HCT116 (cell line): ENCODE results near the gene KRT14. TPM values are rescaled to one million over a fixed set of nuclear protein-coding genes. Genes with fewer than 3 reads are reported as not detected.

ENCODE experiments used
- ATAC-seq: fragments of 200-7000 bp; cut with Tn5 transposase; 2 replicates; pipeline ENCODE4 v1.9.1; 2020; ENCODE audit warnings: mild to moderate bottlenecking, moderate library complexity
- BruUV-seq: library from RNA; stranded (reverse); fragments of 400-500 nt; replicated peaks from 2 replicates; lab custom pipeline; 2021; lab: Mats Ljungman, UMichigan
- CTCF ChIA-PET: fragments of 300-600 bp; sonication (Branson Sonifier 250); formaldehyde crosslinking; loops from one replicate; lab custom pipeline; 2021; ENCODE audit warnings: antibody characterized with exemption; lab: Charles Lee
- POLR2A ChIA-PET: fragments of 300-600, 350-600 bp; sonication (Branson Sonifier 250); formaldehyde crosslinking; loops from one replicate; lab custom pipeline; 2021; ENCODE audit warnings: antibody characterized with exemption; lab: Charles Lee
- RAD21 ChIA-PET, 2 experiments: fragments of 300-600 bp; sonication (Branson Sonifier 250); formaldehyde crosslinking; loops; one replicate each; lab custom pipeline; 2023; ENCODE audit warnings: low total read pairs in 2 of 2; ENCODE audit not compliant: uncharacterized antibody in 2 of 2, unreplicated experiment in 2 of 2, low non-redundant PET in 1 of 2; lab: Charles Lee
- DNase-seq: peaks from one replicate; pipeline ENCODE4 v3.0.0-alpha.2; 2010; ENCODE audit warnings: low read depth, low spot score
- H2AFZ ChIP-seq: fragments of 200-600 bp; shearing (Covaris generic), sonication (generic); 2 replicates; pipeline ENCODE4 v1.6.1; 2017; ENCODE audit warnings: low read depth, mixed run types, mixed read lengths, antibody characterized with exemption, low read length; ENCODE audit not compliant: poor library complexity, severe bottlenecking
- H3K27ac ChIP-seq: 2 replicates; pipeline ENCODE4 v1.5.1; 2012; ENCODE audit warnings: low read depth, low read length
- H3K27me3 ChIP-seq: fragments of 200-600 bp; sonication (generic); 2 replicates; pipeline ENCODE4 v1.6.1; 2016; ENCODE audit warnings: mixed run types, low read length, mixed read lengths; ENCODE audit not compliant: insufficient read depth
- H3K36me3 ChIP-seq, 2 experiments: fragments of 200-500 bp in 1 of 2; fragments of 200-600 bp in 1 of 2; sonication (Bioruptor generic) in 1 of 2; sonication (generic) in 1 of 2; 2 replicates each; pipeline versions ENCODE4 v1.5.1 to v1.6.1; 2014 to 2016; ENCODE audit warnings: low read length in 2 of 2, inconsistent platforms in 1 of 2, mixed read lengths in 1 of 2, mixed run types in 1 of 2; ENCODE audit not compliant: insufficient read depth in 2 of 2, control insufficient read depth in 1 of 2
- H3K4me1 ChIP-seq, 2 experiments: fragments of 200-600 bp in 1 of 2; sonication (generic) in 1 of 2; 2 replicates each; pipeline versions ENCODE4 v1.5.1 to v1.6.1; 2012 to 2017; ENCODE audit warnings: low read length in 2 of 2, inconsistent platforms in 1 of 2, mild to moderate bottlenecking in 1 of 2, mixed read lengths in 1 of 2, mixed run types in 1 of 2, moderate library complexity in 1 of 2; ENCODE audit not compliant: insufficient read depth in 2 of 2, control insufficient read depth in 1 of 2
- H3K4me2 ChIP-seq: fragments of 200-600 bp; sonication (generic); 2 replicates; pipeline ENCODE4 v1.6.1; 2017; ENCODE audit warnings: mixed run types, low read length, mixed read lengths
- H3K4me3 ChIP-seq, 2 experiments: fragments of 200-600 bp in 1 of 2; sonication (generic) in 1 of 2; replicated peaks in 1 of 2; 2 replicates each; pipeline ENCODE4 v1.5.1; 2011 to 2016; ENCODE audit warnings: low read length in 2 of 2, control low read depth in 1 of 2, low read depth in 1 of 2, mild to moderate bottlenecking in 1 of 2, mixed read lengths in 1 of 2, mixed run types in 1 of 2
- H3K79me2 ChIP-seq: fragments of 200-600 bp; sonication (generic); 2 replicates; pipeline ENCODE4 v1.6.1; 2017; ENCODE audit warnings: mild to moderate bottlenecking, mixed run types, low read length, moderate library complexity, mixed read lengths; ENCODE audit not compliant: insufficient read depth
- H3K9ac ChIP-seq: fragments of 200-600 bp; sonication (generic); 2 replicates; pipeline ENCODE4 v1.6.1; 2016; ENCODE audit warnings: low read length, mixed read lengths
- H3K9me2 ChIP-seq: fragments of 200-600 bp; sonication (generic), shearing (Covaris generic); 2 replicates; pipeline ENCODE4 v1.6.1; 2017; ENCODE audit warnings: mixed run types, mild to moderate bottlenecking, moderate library complexity; ENCODE audit not compliant: insufficient read depth
- H3K9me3 ChIP-seq, 2 experiments: fragments of 200-500 bp in 1 of 2; fragments of 200-600 bp in 1 of 2; sonication (Bioruptor generic) in 1 of 2; sonication (generic) in 1 of 2; 2 replicates each; pipeline ENCODE4 v1.6.1; 2014 to 2017; ENCODE audit warnings: low read length in 2 of 2, mixed read lengths in 2 of 2, inconsistent platforms in 1 of 2, low read depth in 1 of 2, mild to moderate bottlenecking in 1 of 2, mixed run types in 1 of 2, moderate library complexity in 1 of 2; ENCODE audit not compliant: control insufficient read depth in 1 of 2, insufficient read depth in 1 of 2
- H4K20me1 ChIP-seq: fragments of 200-600 bp; sonication (generic), shearing (Covaris generic); 2 replicates; pipeline ENCODE4 v1.6.1; 2017; ENCODE audit warnings: mixed run types, mild to moderate bottlenecking, moderate library complexity; ENCODE audit not compliant: insufficient read depth
- ATF3 ChIP-seq: IDR thresholded peaks from 2 replicates; pipeline ENCODE4 v1.6.1; 2012
- CBX3 ChIP-seq: IDR thresholded peaks from 2 replicates; pipeline ENCODE4 v1.6.1; 2012; ENCODE audit warnings: low read depth
- CEBPB ChIP-seq: IDR thresholded peaks from 2 replicates; pipeline ENCODE4 v1.6.1; 2012; ENCODE audit warnings: low read depth
- CTCF ChIP-seq, 3 experiments: fragments of 200-600 bp in 1 of 3; sonication (generic) in 1 of 3; IDR thresholded peaks in 2 of 3; conservative IDR thresholded peaks in 1 of 3; 2 replicates each; pipeline ENCODE4 v1.5.1; 2012 to 2017; ENCODE audit warnings: low read depth in 2 of 3, low read length in 2 of 3, antibody characterized with exemption in 1 of 3, borderline replicate concordance in 1 of 3, control low read depth in 1 of 3, mild to moderate bottlenecking in 1 of 3, mixed read lengths in 1 of 3, mixed run types in 1 of 3, moderate library complexity in 1 of 3; ENCODE audit not compliant: insufficient read depth in 1 of 3
- EGR1 ChIP-seq: IDR thresholded peaks from 2 replicates; pipeline ENCODE4 v1.6.1; 2012; ENCODE audit warnings: low read depth
- ELF1 ChIP-seq: IDR thresholded peaks from 2 replicates; pipeline ENCODE4 v1.6.1; 2012; ENCODE audit warnings: low read depth, borderline replicate concordance
- JUND ChIP-seq: IDR thresholded peaks from 2 replicates; pipeline ENCODE4 v1.6.1; 2012
- POLR2A ChIP-seq: IDR thresholded peaks from 2 replicates; pipeline ENCODE4 v1.7.0; 2011; ENCODE audit warnings: borderline replicate concordance; ENCODE audit not compliant: insufficient read depth, insufficient read length; ENCODE audit errors: extremely low read depth
- POLR2AphosphoS5 ChIP-seq: IDR thresholded peaks from 2 replicates; pipeline ENCODE4 v1.6.1; 2011; ENCODE audit warnings: mild to moderate bottlenecking, low read depth, low read length, moderate library complexity
- RAD21 ChIP-seq: IDR thresholded peaks from 2 replicates; pipeline ENCODE4 v1.6.1; 2012; ENCODE audit warnings: low read depth, mild to moderate bottlenecking
- SP1 ChIP-seq: IDR thresholded peaks from 2 replicates; pipeline ENCODE4 v1.6.1; 2012; ENCODE audit warnings: low read depth
- SRF ChIP-seq: IDR thresholded peaks from 2 replicates; pipeline ENCODE4 v1.6.1; 2012; ENCODE audit warnings: low read depth
- TCF7L2 ChIP-seq: IDR thresholded peaks from 2 replicates; pipeline ENCODE4 v1.7.0; 2011; ENCODE audit warnings: borderline replicate concordance, inconsistent platforms; ENCODE audit not compliant: insufficient read depth, insufficient read length; ENCODE audit errors: extremely low read depth
- YY1 ChIP-seq: IDR thresholded peaks from 2 replicates; pipeline ENCODE4 v1.6.1; 2011; ENCODE audit warnings: low read length, low read depth, moderate library complexity, mild to moderate bottlenecking; ENCODE audit not compliant: insufficient replicate concordance; ENCODE audit errors: extremely low read depth
- ZBTB33 ChIP-seq: IDR thresholded peaks from 2 replicates; pipeline ENCODE4 v1.6.1; 2011; ENCODE audit warnings: mild to moderate bottlenecking, low read length, moderate library complexity; ENCODE audit not compliant: insufficient replicate concordance; ENCODE audit errors: extremely low read depth
- ZFX ChIP-seq: fragments of 450-650 bp; IDR thresholded peaks from 2 replicates; pipeline ENCODE4 v1.6.1; 2017
- ZNF274 ChIP-seq: fragments of 200-500 bp; sonication (Bioruptor generic); IDR thresholded peaks from 2 replicates; pipeline ENCODE4 v1.6.1; 2014; ENCODE audit warnings: mild to moderate bottlenecking, low read depth, low read length, inconsistent platforms
- intact Hi-C: fragments of 100-400 bp; cut with micrococcal nuclease; formaldehyde crosslinking; loops from 2 replicates; pipeline ENCODE4 v1.10.0; 2022
- total RNA-seq: library from RNA; stranded (reverse); gene quantifications from one replicate; pipeline ENCODE4 v1.2.1, GENCODE V29; 2021; ENCODE audit not compliant: unreplicated experiment

Gene KRT14
- total RNA-seq, 1 experiment from 2014 or later, result not detected

- peaks cover under 1 to 8% of the 10 kb centered on the region in 2 experiments; a peak in 3 of 4 replicates for H3K4me1 ChIP-seq
- no peak for TF ChIP-seq CEBPB
- TF ChIP-seq YY1, result no peak
- no peak for TF ChIP-seq ZFX
- no peak for TF ChIP-seq SP1
- TF ChIP-seq ZNF274, result no peak
- TF ChIP-seq SRF, result no peak
- TF ChIP-seq POLR2A, result no peak
- TF ChIP-seq ELF1, result no peak
- no peak for TF ChIP-seq RAD21
- no peak for TF ChIP-seq POLR2AphosphoS5
- no peak for TF ChIP-seq ZBTB33
- TF ChIP-seq EGR1, result no peak
- no peak for TF ChIP-seq CTCF (IDR thresholded peaks at IDR 0.05 in 2 of 3, conservative IDR thresholded peaks at IDR 0.05 in 1 of 3; ENCODE audit: borderline replicate concordance in 1 of 3, insufficient read depth in 1 of 3, low read depth in 2 of 3, low read length in 2 of 3)
- no peak for TF ChIP-seq CBX3
- TF ChIP-seq ATF3, result no peak
- TF ChIP-seq JUND, result no peak
- TF ChIP-seq TCF7L2, result no peak
- H3K4me2 ChIP-seq, result no peak within 1 kb of the TSS
- no peaks in the 10 kb centered on the region for H3K27me3 ChIP-seq
- no peaks in the 10 kb centered on the region for H3K79me2 ChIP-seq
- RAD21 ChIA-PET, result interaction anchor here in 1 of 2 experiments (1.1 kb wide), 1 partner anchor 12 kb away, joined by 3 read pairs; no protein-coding TSS in a partner anchor
- no peak within 1 kb of the TSS for H3K27ac ChIP-seq
- no peaks in the 10 kb centered on the region for H3K9me2 ChIP-seq
- no peaks in the 10 kb centered on the region for H4K20me1 ChIP-seq
- no peak within 1 kb of the TSS for H3K9ac ChIP-seq
- DNase-seq (no peak), ATAC-seq (no peak)
- no peaks in the 10 kb centered on the region for H3K36me3 ChIP-seq
- no peak within 1 kb of the TSS for H3K4me3 ChIP-seq
- no TSS peak for BruUV-seq
- no peak within 1 kb of the TSS for H2AFZ ChIP-seq
- CTCF ChIA-PET, result interaction anchor here (1.0 to 1.5 kb wide), 2 partner anchors 7 to 22 kb away, joined by 3 to 4 read pairs; no protein-coding TSS in a partner anchor
- POLR2A ChIA-PET, result no interaction called here
- intact Hi-C loops, result no loop called here
- no peaks in the 10 kb centered on the region for H3K9me3 ChIP-seq
These were observed 14.9 kb downstream of the KRT14 start, which contains the start of gene KRT9 for GRCh38 chr17:41571561-41572434. TSS of gene KRT9 (minus strand) at chr17:41572059. CDS start at chr17:41571992, 67 bp downstream.
